K562 (cell line): ENCODE measurements around the gene OR1E2. TPM values are rescaled to one million over a fixed set of nuclear protein-coding genes. Genes with fewer than 3 reads are reported as not detected.

Experiments used
- ATAC-seq: fragments of 200-7000 bp; cut with Tn5 transposase; 3 replicates; pipeline ENCODE4 v1.9.1; 2020; ENCODE audit warnings: moderate library complexity
- BruUV-seq: library from RNA; stranded (reverse); fragments of 400-500 nt; replicated peaks from 2 replicates; lab custom pipeline; 2021; lab: Mats Ljungman, UMichigan
- CTCF ChIA-PET: fragments of 300-600 bp; formaldehyde crosslinking; extraction: SDS; loops from one replicate; lab custom pipeline; 2021; ENCODE audit warnings: low intra/inter-chr PET ratio; lab: Yijun Ruan, JAX
- POLR2A ChIA-PET: fragments of 300-600, 350-650 bp; sonication (Branson Sonifier 250); formaldehyde crosslinking; extraction: SDS; loops from one replicate; lab custom pipeline; 2021; ENCODE audit warnings: antibody characterized with exemption, inconsistent platforms; lab: Yijun Ruan, JAX
- DNase-seq, 4 experiments: peaks; one replicate each; pipeline versions ENCODE4 v3.0.0 to v3.0.0-alpha.2; 2011 to 2018; ENCODE audit warnings: low spot score in 3 of 4, mixed read lengths in 3 of 4; ENCODE audit errors: extremely low read depth in 1 of 4
- FAIRE-seq: peaks from 2 replicates; lab custom pipeline; 2011; peaks lifted over from hg19 to GRCh38; lab: Jason Lieb, UNC
- H2AFZ ChIP-seq: 2 replicates; pipeline ENCODE4 v1.6.0; 2011; ENCODE audit warnings: low read depth, low read length, control low read depth, inconsistent platforms
- H3K27ac ChIP-seq: fragments of 200-600 bp; 3 replicates; pipeline ENCODE4 v1.8.0; 2011; ENCODE audit warnings: low read depth, mild to moderate bottlenecking, control low read depth, inconsistent platforms, low read length, moderate library complexity, mixed read lengths; ENCODE audit errors: extremely low read depth
- H3K27me3 ChIP-seq, 2 experiments: fragments of 300-600 bp in 1 of 2; 2 replicates in 1 of 2; 3 replicates in 1 of 2; pipeline versions ENCODE4 v1.6.0 to v1.8.0; 2011; ENCODE audit warnings: inconsistent platforms in 2 of 2, low read length in 2 of 2, mild to moderate bottlenecking in 1 of 2, mixed read lengths in 1 of 2, moderate library complexity in 1 of 2; ENCODE audit not compliant: control insufficient read depth in 2 of 2, insufficient read depth in 2 of 2
- H3K36me3 ChIP-seq: fragments of 300-600 bp; 3 replicates; pipeline ENCODE4 v1.8.0; 2011; ENCODE audit warnings: mild to moderate bottlenecking, low read length, inconsistent platforms; ENCODE audit not compliant: control insufficient read depth, insufficient read depth
- H3K4me1 ChIP-seq, 2 experiments: fragments of 200-600 bp in 1 of 2; replicated peaks in 1 of 2; 2 replicates in 1 of 2; 3 replicates in 1 of 2; pipeline versions ENCODE4 v1.5.1 to v1.8.0; 2011; ENCODE audit warnings: inconsistent platforms in 2 of 2, low read length in 2 of 2, mild to moderate bottlenecking in 1 of 2, mixed read lengths in 1 of 2, moderate library complexity in 1 of 2; ENCODE audit not compliant: control insufficient read depth in 2 of 2, insufficient read depth in 2 of 2
- H3K4me2 ChIP-seq: 2 replicates; pipeline ENCODE4 v1.6.1; 2011; ENCODE audit warnings: low read length, control low read depth, inconsistent platforms, mixed read lengths; ENCODE audit not compliant: insufficient read depth
- H3K4me3 ChIP-seq: fragments of 200-600 bp; sonication (generic), shearing (Covaris generic); 2 replicates; pipeline ENCODE4 v1.5.1; 2016; ENCODE audit warnings: control low read depth, inconsistent platforms
- H3K79me2 ChIP-seq: fragments of 200-600 bp; 3 replicates; pipeline ENCODE4 v1.8.0; 2011; ENCODE audit warnings: low read length, inconsistent platforms; ENCODE audit not compliant: control insufficient read depth, insufficient read depth
- H3K9ac ChIP-seq, 2 experiments: 2 replicates each; pipeline versions ENCODE4 v1.6.0 to v1.6.1; 2011; ENCODE audit warnings: low read depth in 2 of 2, low read length in 2 of 2, control low read depth in 1 of 2, inconsistent platforms in 1 of 2, mild to moderate bottlenecking in 1 of 2, mixed read lengths in 1 of 2; ENCODE audit not compliant: insufficient read depth in 1 of 2
- H3K9me1 ChIP-seq: one replicate; pipeline ENCODE4 v1.6.0; 2011; ENCODE audit warnings: inconsistent platforms, mild to moderate bottlenecking, low read length, moderate library complexity; ENCODE audit not compliant: control insufficient read depth, insufficient read depth
- H3K9me3 ChIP-seq: replicated peaks from 2 replicates; pipeline ENCODE4 v1.5.1; 2011; ENCODE audit warnings: low read depth, low read length, inconsistent platforms; ENCODE audit not compliant: control insufficient read depth, insufficient read depth
- H4K20me1 ChIP-seq: replicated peaks from 2 replicates; pipeline ENCODE4 v1.6.1; 2011; ENCODE audit warnings: low read length, inconsistent platforms, mixed read lengths; ENCODE audit not compliant: control insufficient read depth, insufficient read depth
- ARNT ChIP-seq, 2 experiments: fragments of 450-650 bp; IDR thresholded peaks; 2 replicates each; pipeline ENCODE4 v1.6.1; 2016; ENCODE audit warnings: mild to moderate bottlenecking in 1 of 2
- CEBPB ChIP-seq: fragments of 450-650 bp; IDR thresholded peaks from 2 replicates; pipeline ENCODE4 v1.6.1; 2016; ENCODE audit warnings: missing genetic modification characterization, missing compliant biosample characterization
- CHD4 ChIP-seq: fragments of 200-600 bp; sonication (generic); IDR thresholded peaks from 3 replicates; pipeline ENCODE4 v1.6.1; 2012; ENCODE audit warnings: low read depth, mild to moderate bottlenecking, mixed read lengths, low read length, inconsistent platforms; ENCODE audit not compliant: insufficient read depth, insufficient replicate concordance, poor library complexity, severe bottlenecking
- FOXK1 ChIP-seq: sonication (generic); formaldehyde crosslinking; IDR thresholded peaks from 2 replicates; pipeline ENCODE4 v1.8.0; 2022; ENCODE audit warnings: missing genetic modification reagents, mild to moderate bottlenecking, borderline replicate concordance
- HDAC3 ChIP-seq: fragments of 450-650 bp; IDR thresholded peaks from 2 replicates; pipeline ENCODE4 v1.6.1; 2018; ENCODE audit warnings: borderline replicate concordance, mild to moderate bottlenecking, moderate library complexity; ENCODE audit not compliant: partially characterized antibody
- PHB2 ChIP-seq: fragments of 450-650 bp; IDR thresholded peaks from 2 replicates; pipeline ENCODE4 v1.6.1; 2017; ENCODE audit warnings: low read depth
- POLR3A ChIP-seq: IDR thresholded peaks from 2 replicates; pipeline ENCODE4 v1.6.1; 2011; ENCODE audit warnings: borderline replicate concordance, mild to moderate bottlenecking, moderate library complexity; ENCODE audit not compliant: insufficient read length, insufficient read depth; ENCODE audit errors: extremely low read depth
- TFE3 ChIP-seq: fragments of 450-650 bp; formaldehyde crosslinking; IDR thresholded peaks from 2 replicates; pipeline ENCODE4 v1.4.0; 2020; ENCODE audit warnings: mild to moderate bottlenecking, mixed read lengths
- ZEB2 ChIP-seq: fragments of 450-650 bp; IDR thresholded peaks from 2 replicates; pipeline ENCODE4 v1.6.1; 2016
- ZNF24 ChIP-seq: fragments of 450-650 bp; IDR thresholded peaks from 2 replicates; pipeline ENCODE4 v1.6.1; 2016
- ZNF316 ChIP-seq: fragments of 450-650 bp; IDR thresholded peaks from 2 replicates; pipeline ENCODE4 v1.6.1; 2016
- ZNF436 ChIP-seq: fragments of 250-450, 450-650 bp; sonication (Bioruptor Pico); formaldehyde crosslinking; IDR thresholded peaks from 2 replicates; pipeline ENCODE4 v1.7.0; 2020; ENCODE audit warnings: mild to moderate bottlenecking
- ZNF512 ChIP-seq: IDR thresholded peaks from 2 replicates; pipeline ENCODE4 v1.6.1; 2016; ENCODE audit warnings: missing genetic modification characterization, missing compliant biosample characterization
- ZNF778 ChIP-seq: fragments of 450-650 bp; formaldehyde crosslinking; IDR thresholded peaks from 2 replicates; pipeline ENCODE4 v1.4.0; 2020; ENCODE audit warnings: mild to moderate bottlenecking, moderate library complexity
- WGBS: fragments of 100-300 bp; shearing (Covaris generic); methylation state at CpG from one replicate; pipeline ENCODE4 v1.1.6; 2016; ENCODE audit warnings: low coverage, mixed read lengths; ENCODE audit not compliant: insufficient coverage; ENCODE audit errors: missing lambda C conversion rate; 5-methylcytosine and 5-hydroxymethylcytosine counted together
- in situ Hi-C: fragments of 300-500 bp; cut with MboI; formaldehyde crosslinking; loops from 4 replicates; pipeline ENCODE4 v1.15.0; 2018; ENCODE audit warnings: inconsistent platforms, mixed read lengths
- intact Hi-C: fragments of 100-400 bp; cut with micrococcal nuclease; formaldehyde crosslinking; loops from 2 replicates; pipeline ENCODE4 v1.14.2; 2022
- polyA plus RNA-seq, 8 experiments: library from polyadenylated mRNA; depleted of rRNA in 4 of 8; stranded (reverse) in 5 of 8; unstranded in 3 of 8; fragments of >200 nt; fragmentation: Nextera tagmentation in 2 of 8; fragmentation: Illumina TruSeq in 1 of 8; extraction: Ambion mirVana in 2 of 8; extraction: Trizol in 1 of 8; gene quantifications; 2 replicates each; pipeline versions ENCODE4 v1.2.1 to v1.2.3, GENCODE V29; 2011 to 2014; ENCODE audit warnings: inconsistent platforms in 1 of 8, missing spikeins in 1 of 8
- total RNA-seq, 7 experiments: library from RNA; depleted of rRNA in 6 of 7; stranded (reverse); fragments of >200 nt in 6 of 7; fragmentation: Illumina TruSeq in 2 of 7; extraction: Trizol in 2 of 7; gene quantifications; 2 replicates each; pipeline versions ENCODE4 v1.2.1 to v1.2.3, GENCODE V29; 2011 to 2021; ENCODE audit warnings: low replicate concordance in 1 of 7

Gene OR1E2
- total and polyA plus RNA-seq, 9 of the 15 experiments (the other 6 are each of a cell fraction or from before 2014, with no cell fraction given) = not detected

DNA sequence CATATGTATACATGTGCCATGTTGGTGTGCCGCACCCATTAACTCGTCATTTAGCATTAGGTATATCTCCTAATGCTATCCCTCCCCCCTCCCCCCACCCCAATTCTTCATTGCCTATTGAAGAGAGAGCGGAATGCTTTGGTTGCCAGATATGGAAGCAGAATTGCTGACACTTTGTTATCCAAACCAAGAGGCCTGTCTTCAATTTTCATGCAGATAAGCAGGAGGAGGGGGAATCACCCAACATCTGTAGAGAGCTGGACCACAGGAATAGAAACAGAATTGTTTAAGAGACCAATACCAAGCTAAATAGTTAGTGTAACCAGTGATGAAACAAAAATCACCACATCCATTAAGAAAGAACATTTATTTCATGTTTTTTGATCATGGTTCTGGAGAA lies 49.2 kb upstream of the OR1E2 start (continued):
- TF ChIP-seq ZNF512 (tag) (no peak), HDAC3 (no peak), ZNF778 (CRISPR knock-in tag) (no peak), PHB2 (no peak)
- TF ChIP-seq, all 486 proteins: peak for 0

- no peaks in the 10 kb centered on the region for H3K9me1 ChIP-seq
- H2AFZ ChIP-seq = no peak overlapping the region
- no peaks in the 10 kb centered on the region for H3K4me1 ChIP-seq
- ATAC-seq = no peak
- H3K4me3 ChIP-seq = no peak overlapping the region
- no peak for FAIRE-seq
- no peaks in the 10 kb centered on the region for H3K36me3 ChIP-seq
- 0% methylated on average over 3 of the region's 3 CpGs for WGBS
- no peak for DNase-seq
- H3K27ac ChIP-seq = no peak overlapping the region
- CTCF ChIA-PET = no interaction called here
- BruUV-seq = no TSS peak
- no peak overlapping the region for H3K9ac ChIP-seq
- no peaks in the 10 kb centered on the region for H3K9me3 ChIP-seq
- no peak overlapping the region for H3K4me2 ChIP-seq
- H4K20me1 ChIP-seq = no peaks in the 10 kb centered on the region
- peaks cover 0 to 4% of the 10 kb centered on the region in 2 experiments; a peak in 1 of 5 replicates for H3K27me3 ChIP-seq
- POLR2A ChIA-PET = no interaction called here
- intact Hi-C loops (no loop called here), in situ Hi-C loops (no loop called here)
- TF ChIP-seq ZNF316 = no peak
- no peak for TF ChIP-seq CHD4
- no peak for TF ChIP-seq ZNF436 (CRISPR knock-in tag)
- no peak for TF ChIP-seq FOXK1 (CRISPR knock-in tag)
- TF ChIP-seq ZNF778 (CRISPR knock-in tag) = no peak
- TF ChIP-seq POLR3A = no peak
- no peak for TF ChIP-seq ZNF24
- TF ChIP-seq CEBPB (tag) = no peak
- no peak for TF ChIP-seq ARNT (IDR thresholded peaks at IDR 0.05)
- TF ChIP-seq ZEB2 = no peak
- TF ChIP-seq TFE3 (CRISPR knock-in tag) = no peak
- no peaks in the 10 kb centered on the region for H3K79me2 ChIP-seq
These were observed 46.3 kb upstream of the OR1E2 start for GRCh38 chr17:3479988-3480387.
